Measurements from ENCODE around the gene FIZ1. TPM values are rescaled to one million over a fixed set of nuclear protein-coding genes. Genes with fewer than 3 reads are reported as not detected.
A peak's percentile ranks its signal among the peaks of the same experiment; 100 is the strongest.

FIZ1 gene
- total and polyA plus RNA-seq, 2 donors from 2014 or later, result 11.9 to 17.9 TPM

DNA sequence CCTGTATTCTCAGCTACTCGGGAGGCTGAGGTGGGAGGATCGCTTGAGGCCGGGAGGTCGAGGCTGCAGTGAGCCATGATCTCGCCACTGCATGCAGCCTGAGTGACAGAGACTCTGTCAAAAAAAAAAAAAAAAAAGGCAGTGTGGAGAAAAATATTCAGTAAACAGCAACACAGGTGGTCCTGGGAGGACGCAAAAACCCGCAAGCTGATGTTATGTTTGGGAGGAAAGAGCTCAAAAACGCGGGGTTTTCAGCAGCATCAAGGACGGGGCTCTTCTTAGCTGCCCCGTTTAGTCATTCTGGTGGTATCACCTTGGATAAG, 25.6 kb upstream of the FIZ1 start:
- H3K27me3 ChIP-seq (ENCODE audit: control insufficient read depth, insufficient read depth, low read length), result no peaks in the 10 kb centered on the region
- H3K27ac ChIP-seq (ENCODE audit: low read depth in 2 of 2, low read length in 2 of 2), result peak overlapping the region; percentile 99
- DNase-seq (no peak), FAIRE-seq (no peak)
- H3K9ac ChIP-seq (ENCODE audit: low read length in 3 of 3), result peak overlapping the region in 2 of 3 donors; percentile 71 to 80
- H3K4me1 ChIP-seq (ENCODE audit: control insufficient read depth in 2 of 3, insufficient read depth in 2 of 3, low read depth in 1 of 3, low read length in 3 of 3), result peaks cover 2 to 6% (median 5%) of the 10 kb centered on the region in 3 donors
- peak overlapping the region; percentile 79 to 89 (median 88) for H3K4me3 ChIP-seq (ENCODE audit: low read length in 3 of 3)
- peaks cover 0 to 6% (median 0%) of the 10 kb centered on the region in 3 donors for H3K36me3 ChIP-seq (ENCODE audit: control insufficient read depth in 2 of 3, insufficient read depth in 3 of 3, low read length in 3 of 3)
- TF ChIP-seq, protein P1, sequence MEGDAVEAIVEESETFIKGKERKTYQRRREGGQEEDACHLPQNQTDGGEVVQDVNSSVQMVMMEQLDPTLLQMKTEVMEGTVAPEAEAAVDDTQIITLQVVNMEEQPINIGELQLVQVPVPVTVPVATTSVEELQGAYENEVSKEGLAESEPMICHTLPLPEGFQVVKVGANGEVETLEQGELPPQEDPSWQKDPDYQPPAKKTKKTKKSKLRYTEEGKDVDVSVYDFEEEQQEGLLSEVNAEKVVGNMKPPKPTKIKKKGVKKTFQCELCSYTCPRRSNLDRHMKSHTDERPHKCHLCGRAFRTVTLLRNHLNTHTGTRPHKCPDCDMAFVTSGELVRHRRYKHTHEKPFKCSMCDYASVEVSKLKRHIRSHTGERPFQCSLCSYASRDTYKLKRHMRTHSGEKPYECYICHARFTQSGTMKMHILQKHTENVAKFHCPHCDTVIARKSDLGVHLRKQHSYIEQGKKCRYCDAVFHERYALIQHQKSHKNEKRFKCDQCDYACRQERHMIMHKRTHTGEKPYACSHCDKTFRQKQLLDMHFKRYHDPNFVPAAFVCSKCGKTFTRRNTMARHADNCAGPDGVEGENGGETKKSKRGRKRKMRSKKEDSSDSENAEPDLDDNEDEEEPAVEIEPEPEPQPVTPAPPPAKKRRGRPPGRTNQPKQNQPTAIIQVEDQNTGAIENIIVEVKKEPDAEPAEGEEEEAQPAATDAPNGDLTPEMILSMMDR (IDR thresholded peaks at IDR 0.05; ENCODE audit: borderline replicate concordance, extremely low read depth, insufficient read depth), result no peak
- no peaks in the 10 kb centered on the region for H3K9me3 ChIP-seq (ENCODE audit: control insufficient read depth in 2 of 3, insufficient read depth in 1 of 3, low read length in 3 of 3)
- intact Hi-C loops (cut with DNase I), result no loop called here

DNA sequence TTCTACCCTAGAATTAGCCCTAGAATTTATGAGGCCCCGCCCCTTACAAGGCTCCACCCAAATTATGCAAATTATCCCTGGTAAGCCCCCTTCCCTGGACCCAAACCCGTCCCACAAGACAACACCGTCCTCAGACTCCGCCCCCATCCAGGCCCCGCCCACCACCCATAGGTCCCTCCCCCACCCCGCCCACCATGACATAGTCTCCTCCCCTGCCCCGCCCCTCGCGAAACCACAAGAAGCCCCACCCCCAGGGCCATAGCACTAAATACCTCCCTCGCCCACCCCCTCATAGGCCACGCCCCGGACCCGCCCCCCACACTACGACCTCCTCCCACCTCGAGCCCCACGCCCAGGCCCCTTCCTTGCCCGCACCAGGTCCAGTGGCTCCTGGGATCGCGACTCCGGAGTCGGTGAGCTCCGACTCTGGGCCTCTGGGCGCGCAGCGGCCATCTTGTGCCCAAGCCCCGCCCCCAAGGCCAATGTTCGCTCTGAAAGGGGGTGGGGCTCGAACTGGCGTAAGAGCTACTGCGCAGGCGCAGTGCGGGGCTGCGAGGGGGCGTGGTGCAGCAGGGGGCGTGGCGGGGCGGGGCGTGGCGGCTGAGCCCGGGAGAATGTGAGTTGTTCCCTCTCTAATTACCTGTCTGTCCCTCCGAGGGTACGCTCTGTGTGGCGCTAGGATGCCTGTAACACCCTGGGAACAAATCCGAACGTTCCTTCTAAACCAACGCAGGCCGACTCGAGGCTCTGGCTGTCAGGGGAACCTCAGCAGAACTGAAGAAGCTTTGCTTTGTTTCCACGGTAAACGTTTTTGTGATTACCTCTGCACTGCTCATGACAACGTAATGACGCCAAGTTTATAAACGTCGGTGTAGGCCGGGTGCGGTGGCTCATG, 25.0 kb upstream of the FIZ1 start, which contains the start of gene ZNF784:
ZNF784 (minus strand) TSS at position 458 of the 895 bp plus-strand sequence; CDS start at position 453, 5 bp downstream.
- H3K27ac ChIP-seq (ENCODE audit: low read depth in 2 of 2, low read length in 2 of 2), result peak within 1 kb of the TSS; percentile 99
- peak within 1 kb of the TSS; percentile 79 to 89 (median 88) for H3K4me3 ChIP-seq (ENCODE audit: low read length in 3 of 3)
- TF ChIP-seq, protein P1 (IDR thresholded peaks at IDR 0.05; ENCODE audit: borderline replicate concordance, extremely low read depth, insufficient read depth), result no peak
- no peaks in the 10 kb centered on the region for H3K9me3 ChIP-seq (ENCODE audit: control insufficient read depth in 2 of 3, insufficient read depth in 1 of 3, low read length in 3 of 3)
- H3K9ac ChIP-seq (ENCODE audit: low read length in 3 of 3), result peak within 1 kb of the TSS in 2 of 3 donors; percentile 71 to 80
- DNase-seq (peak; percentile 95 to 98 (median 98)), FAIRE-seq (no peak)
- no peaks in the 10 kb centered on the region for H3K27me3 ChIP-seq (ENCODE audit: control insufficient read depth, insufficient read depth, low read length)
- intact Hi-C loops (cut with DNase I), result no loop called here
- H3K36me3 ChIP-seq (ENCODE audit: control insufficient read depth in 2 of 3, insufficient read depth in 3 of 3, low read length in 3 of 3), result peaks cover 0 to 6% (median 0%) of the 10 kb centered on the region in 3 donors
- peaks cover 2 to 6% (median 5%) of the 10 kb centered on the region in 3 donors for H3K4me1 ChIP-seq (ENCODE audit: control insufficient read depth in 2 of 3, insufficient read depth in 2 of 3, low read depth in 1 of 3, low read length in 3 of 3)

DNA sequence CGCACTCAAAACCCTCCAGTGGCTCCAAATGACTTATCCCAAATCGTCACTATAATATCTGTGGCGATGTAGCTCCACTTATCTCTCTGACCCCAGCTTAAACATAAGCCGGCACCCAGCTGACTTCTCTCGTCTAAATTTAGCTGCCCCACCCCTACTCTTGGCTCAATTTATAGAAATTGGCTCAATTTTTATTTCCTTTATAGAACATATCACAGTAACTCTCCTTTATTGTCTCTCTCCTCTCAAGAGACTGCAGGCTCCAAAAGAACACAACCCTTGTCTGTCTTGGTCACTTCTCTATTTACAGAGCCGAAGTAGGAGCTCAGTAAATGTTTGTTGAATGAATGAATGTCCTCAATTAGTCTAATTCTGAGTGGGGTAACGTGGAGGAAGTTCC, 24.2 kb upstream of the FIZ1 start:
- Histone ChIP-seq H3K36me3 (ENCODE audit: control insufficient read depth in 2 of 3, insufficient read depth in 3 of 3, low read length in 3 of 3) (peaks cover 0 to 6% (median 0%) of the 10 kb centered on the region in 3 donors), H3K9ac (ENCODE audit: low read length in 3 of 3) (no peak overlapping the region), H3K4me3 (ENCODE audit: low read length in 3 of 3) (peak overlapping the region; percentile 45 to 79 (median 53)), H3K9me3 (ENCODE audit: control insufficient read depth in 2 of 3, insufficient read depth in 1 of 3, low read length in 3 of 3) (no peaks in the 10 kb centered on the region), H3K27me3 (ENCODE audit: control insufficient read depth, insufficient read depth, low read length) (no peaks in the 10 kb centered on the region), H3K27ac (ENCODE audit: low read depth in 2 of 2, low read length in 2 of 2) (peak overlapping the region in 1 of 2 donors; percentile 48), H3K4me1 (ENCODE audit: control insufficient read depth in 2 of 3, insufficient read depth in 2 of 3, low read depth in 1 of 3, low read length in 3 of 3) (peaks cover 2 to 6% (median 5%) of the 10 kb centered on the region in 3 donors)
- TF ChIP-seq, protein P1 (IDR thresholded peaks at IDR 0.05; ENCODE audit: borderline replicate concordance, extremely low read depth, insufficient read depth), result no peak
- FAIRE-seq (no peak), DNase-seq (no peak)
- intact Hi-C loops (cut with DNase I), result no loop called here
